Central memory CD4-positive, alpha-beta T cell (primary cell): Measurements from ENCODE around the gene CNPY4.
A peak's percentile ranks its signal among the peaks of the same experiment; 100 is the strongest.

Experiments
- DNase-seq: peaks from one replicate; pipeline ENCODE4 v3.0.0; 2022
- total RNA-seq, 3 experiments: gene quantifications; one replicate each; lab custom pipeline; 2026; lab: John Stamatoyannopoulos, UW

The CNPY4 gene, protein sequence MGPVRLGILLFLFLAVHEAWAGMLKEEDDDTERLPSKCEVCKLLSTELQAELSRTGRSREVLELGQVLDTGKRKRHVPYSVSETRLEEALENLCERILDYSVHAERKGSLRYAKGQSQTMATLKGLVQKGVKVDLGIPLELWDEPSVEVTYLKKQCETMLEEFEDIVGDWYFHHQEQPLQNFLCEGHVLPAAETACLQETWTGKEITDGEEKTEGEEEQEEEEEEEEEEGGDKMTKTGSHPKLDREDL
- 5.7 to 81.5 (median 33.2) reads per million in 3 experiments for total RNA-seq

DNA sequence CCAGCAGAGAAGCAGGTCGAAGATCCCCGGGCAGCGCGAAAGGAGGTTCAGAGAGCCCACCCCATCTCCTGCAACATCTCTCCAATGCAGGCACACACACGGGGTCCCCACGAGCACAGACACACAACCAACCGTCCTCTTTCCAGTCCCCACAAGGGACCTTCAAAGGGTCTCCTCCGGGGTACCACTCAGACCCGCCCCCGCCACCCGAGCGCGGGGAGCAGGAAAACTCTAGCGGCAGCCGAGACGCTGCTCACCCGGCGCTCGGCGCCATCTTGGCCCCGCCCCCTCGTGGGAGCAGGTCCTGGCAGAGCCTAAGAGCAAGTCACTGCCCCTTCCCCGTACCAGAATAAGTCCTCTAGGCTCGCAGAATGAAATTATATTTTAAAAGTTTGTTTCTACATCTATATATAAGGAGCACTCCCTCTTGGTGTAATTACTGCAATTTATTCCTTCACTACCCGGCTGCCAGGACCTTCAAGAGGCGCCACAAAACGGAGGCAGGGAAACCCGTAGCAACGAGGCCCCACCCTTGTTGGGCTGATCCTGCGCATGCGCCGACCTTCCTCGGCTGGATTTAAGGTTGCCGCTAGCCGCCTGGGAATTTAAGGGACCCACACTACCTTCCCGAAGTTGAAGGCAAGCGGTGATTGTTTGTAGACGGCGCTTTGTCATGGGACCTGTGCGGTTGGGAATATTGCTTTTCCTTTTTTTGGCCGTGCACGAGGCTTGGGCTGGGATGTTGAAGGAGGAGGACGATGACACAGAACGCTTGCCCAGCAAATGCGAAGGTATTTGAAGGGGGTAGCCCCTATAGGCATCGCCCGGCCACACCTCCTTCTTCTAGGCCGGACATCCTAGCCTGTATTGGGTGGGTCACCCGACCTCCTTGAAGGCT lies at the start of gene CNPY4, which contains the start of gene TAF6:
Gene CNPY4 (plus strand): TSS at position 563 of the 898 bp plus-strand sequence. CDS start 111 bp downstream, at position 674.
Gene TAF6 (minus strand): TSS at position 287 of the 898 bp plus-strand sequence. CDS start 5,149 bp downstream, outside the sequence.
- peak; percentile 94 for DNase-seq

DNA sequence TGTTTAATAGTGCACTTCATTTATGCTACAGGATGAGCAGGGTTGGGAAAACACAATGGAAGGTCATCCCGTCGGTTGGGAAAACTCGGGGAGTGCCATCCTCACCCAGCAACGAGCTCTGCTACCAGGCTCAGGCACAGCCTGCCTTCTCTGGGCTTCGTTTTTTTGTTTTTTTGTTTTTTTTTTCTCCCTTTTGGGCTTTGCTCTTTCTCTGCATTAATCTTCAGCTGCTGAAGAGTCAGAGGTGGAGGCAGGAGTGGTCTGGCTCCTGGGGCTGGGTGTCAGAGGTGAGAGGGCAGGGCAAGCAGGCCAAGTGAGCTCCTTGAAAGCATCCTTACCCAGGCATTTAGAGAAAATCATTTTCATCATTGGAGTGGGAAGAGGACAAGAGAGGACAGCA lies 49.4 kb upstream of the CNPY4 start:
- DNase-seq = no peak

DNA sequence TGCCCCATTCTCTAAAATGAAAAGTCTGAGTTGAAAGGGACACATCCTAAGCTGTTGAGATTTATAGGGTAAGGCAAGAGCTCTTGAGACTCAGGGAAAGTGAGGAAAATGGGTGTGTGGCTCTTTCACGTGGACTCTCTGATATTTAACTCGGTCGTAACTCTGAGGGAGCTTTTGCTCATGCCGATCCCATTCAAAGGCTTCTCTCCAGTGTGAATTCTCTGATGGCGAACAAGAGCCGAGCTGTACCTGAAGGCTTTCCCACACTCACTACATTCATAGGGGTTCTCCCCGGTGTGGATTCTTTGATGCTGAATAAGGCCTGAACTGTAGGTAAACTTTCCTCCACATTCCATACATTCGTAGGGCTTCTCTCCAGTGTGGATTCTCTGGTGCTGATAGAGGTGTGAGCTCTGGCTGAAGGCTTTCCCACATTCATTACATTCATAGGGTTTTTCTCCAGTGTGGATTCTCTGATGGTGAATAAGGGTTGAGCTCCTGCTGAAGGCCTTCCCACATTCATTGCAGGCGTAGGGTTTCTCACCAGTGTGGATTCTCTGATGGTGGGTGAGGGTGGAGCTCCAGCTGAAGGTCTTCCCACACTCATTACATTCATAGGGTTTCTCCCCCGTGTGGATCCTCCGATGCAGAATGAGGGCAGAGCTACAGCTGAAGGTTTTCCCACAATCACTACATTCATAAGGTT lies 48.3 kb upstream of the CNPY4 start:
- no peak for DNase-seq

DNA sequence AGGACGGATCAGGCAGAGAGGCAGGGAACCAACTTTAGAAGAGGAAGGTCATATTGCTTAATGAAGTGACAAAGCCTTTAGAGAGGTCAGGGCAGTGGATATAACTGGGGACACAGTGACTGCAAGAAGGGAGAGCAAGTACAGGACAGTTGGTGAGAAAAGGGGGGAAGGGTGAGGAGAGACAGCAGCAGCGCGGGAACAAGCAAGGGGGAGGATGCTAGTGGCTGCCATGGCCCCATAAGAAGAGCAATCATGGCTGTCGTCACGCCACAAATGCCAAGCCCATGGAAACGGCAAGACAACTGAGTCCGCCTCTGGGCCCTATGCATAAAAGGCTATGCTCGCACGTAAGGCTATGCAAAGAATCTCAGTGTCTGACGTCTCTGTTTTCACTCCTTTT lies 47.0 kb upstream of the CNPY4 start:
- DNase-seq = no peak

DNA sequence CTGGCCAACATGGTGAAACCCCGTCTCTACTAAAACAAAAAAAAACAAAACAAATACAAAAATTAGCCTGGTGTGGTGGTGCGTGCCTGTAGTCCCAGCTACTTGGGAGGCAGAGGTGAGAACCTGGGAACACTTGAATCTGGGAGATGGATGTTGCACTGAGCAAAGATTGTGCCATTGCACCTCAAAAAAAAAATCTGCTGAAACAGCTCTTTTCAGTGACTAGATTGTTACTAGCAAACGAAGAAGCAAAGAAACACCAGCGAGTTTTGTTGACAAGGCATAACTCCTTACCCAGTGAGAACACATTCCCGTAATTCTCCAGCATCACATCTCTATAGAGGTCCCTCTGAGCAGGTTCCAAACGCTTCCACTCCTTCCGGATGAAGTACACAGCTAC lies 44.6 kb upstream of the CNPY4 start:
- no peak for DNase-seq

DNA sequence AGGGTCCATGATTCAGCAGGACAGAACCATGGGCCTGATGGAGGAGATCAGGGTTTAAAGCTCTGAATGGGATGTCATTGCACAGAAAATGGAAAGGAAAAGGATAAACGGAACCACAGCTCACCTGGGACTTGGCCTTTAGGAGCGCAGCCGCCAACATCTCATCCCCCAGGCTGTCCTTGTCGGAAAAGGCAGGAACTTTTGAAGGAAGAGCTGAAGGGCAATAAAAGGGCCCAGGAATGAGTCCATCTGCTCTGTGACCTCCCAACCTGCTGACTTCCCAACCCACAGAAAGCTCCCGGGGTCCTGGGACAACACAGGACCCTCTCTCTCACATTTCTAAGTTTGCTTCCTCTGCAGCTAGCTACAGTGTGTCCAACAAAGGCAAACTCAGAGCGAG lies 44.0 kb upstream of the CNPY4 start:
- no peak for DNase-seq

DNA sequence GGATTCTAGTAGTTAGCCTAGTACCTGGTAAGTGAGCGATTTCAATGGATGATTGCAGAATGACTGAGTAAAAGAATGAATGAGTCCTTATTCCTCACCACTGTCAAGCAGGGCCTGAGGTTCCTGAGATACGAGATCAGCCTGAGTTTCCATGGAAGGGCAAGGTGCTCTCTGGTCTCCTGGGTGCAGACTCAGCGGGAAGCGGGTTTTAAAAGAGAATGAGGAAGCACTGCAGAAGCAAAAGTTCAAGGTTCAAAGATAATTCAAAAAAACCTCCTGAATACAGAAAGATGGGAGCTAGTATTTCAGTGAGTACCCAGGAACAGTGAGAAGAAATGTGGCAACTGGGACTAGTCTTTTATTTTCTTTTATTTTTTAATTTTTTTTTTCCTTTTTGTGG lies 42.2 kb upstream of the CNPY4 start:
- DNase-seq = no peak

DNA sequence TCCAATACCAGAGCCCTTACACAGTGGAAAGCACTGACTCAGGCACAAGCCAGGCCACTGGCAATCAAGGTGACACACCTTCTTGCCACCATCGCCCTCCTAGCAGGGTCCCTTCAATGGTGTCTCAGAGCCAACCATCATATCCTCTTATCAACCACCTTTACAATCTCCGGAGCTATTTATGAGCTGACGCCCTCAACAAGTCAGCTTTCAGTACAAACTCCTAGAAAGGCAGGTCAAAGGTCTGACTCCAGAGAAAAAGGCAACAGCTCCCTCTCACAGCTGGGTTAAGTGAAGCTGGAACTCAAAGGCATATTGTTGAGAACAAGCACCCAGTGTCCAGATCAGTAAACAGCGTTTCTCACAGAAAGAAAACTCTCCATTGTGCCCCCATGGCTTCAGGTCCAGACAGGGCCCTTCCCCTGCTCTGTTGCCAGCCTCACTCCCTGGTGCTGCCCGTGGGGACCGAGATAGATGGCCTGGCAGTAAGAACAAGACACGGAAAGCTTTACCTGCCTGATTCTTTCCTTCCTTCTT lies 40.3 kb upstream of the CNPY4 start:
- no peak for DNase-seq

DNA sequence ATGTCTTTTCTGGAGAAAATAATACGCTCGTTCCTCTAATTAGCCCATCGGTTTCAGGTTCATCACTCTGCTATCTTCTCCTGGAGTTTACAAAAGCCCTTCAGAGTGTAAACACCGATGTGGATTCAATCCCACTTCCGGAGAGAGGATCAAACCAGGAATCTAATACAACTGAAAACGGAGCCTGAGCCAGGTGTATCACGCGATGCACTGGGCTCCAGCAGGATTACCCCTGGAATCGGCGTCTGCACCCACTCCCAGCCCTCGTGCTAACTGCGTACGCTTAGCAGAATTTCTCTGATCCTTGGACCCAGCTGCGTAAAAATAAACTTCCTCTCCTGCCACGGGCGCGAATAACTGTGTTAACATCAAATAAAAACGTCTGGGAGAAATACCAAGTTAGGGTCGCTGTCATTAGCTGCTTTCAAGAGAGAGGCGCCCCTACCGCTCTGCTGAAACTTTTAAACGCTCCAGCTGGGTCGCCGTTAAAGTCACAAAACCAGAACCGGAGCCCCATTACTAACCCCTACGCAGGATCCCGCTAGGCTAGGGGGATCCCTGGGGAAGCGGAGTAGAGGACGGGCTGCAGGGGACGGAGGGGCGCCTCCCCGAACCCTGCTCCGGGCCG lies 38.4 kb upstream of the CNPY4 start:
- no peak for DNase-seq

DNA sequence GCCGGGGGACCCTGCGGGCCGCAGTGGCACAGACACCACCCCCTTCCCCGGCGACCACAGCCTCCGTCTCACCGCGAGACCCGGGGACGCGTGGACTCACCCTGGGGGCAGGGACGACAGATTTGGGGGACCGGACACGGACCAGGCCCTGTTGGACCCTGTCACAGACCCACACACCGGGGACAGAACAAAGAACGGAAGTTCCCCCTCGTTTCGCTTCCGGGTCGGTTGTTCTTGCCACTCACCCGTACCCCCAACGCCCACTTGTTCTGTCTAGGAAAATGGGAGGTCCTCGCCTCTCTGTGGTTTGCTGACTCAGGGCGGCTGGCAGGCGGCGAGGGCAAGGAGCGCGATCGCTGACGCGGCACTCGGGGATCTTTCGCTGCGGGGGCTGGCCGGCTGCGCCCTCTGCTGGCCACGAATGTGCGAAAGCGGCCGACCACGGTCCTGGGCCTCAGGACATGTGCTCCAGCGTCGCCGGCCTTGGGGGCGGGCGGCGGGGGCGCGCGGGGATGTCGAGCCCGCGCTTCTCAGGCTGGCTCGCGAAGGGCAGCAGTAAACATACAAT lies 37.8 kb upstream of the CNPY4 start, which contains the start of gene ZNF3:
Gene ZNF3 (minus strand): TSS at position 189 of the 568 bp plus-strand sequence. CDS start 4,366 bp downstream, outside the sequence.
- peak; percentile 98 for DNase-seq

DNA sequence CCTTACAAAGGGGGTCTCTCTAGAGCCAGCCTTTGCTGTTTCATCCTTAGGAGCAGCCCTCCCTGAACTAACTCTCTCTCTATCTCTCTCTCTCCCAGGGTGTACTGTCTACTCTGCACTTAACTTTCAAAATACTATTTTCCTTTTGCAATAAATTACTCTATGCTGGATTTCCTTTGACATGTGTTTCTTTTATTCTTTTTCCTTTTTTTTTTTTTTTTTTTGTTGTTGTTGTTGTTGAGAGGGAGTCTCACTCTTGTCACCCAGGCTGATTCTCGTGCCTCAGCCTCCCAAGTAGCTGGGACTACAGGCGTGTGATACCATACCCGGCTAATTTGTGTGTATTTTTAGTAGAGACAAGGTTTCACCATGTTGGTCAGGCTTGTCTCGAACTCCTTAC lies 36.5 kb upstream of the CNPY4 start:
- DNase-seq = no peak

DNA sequence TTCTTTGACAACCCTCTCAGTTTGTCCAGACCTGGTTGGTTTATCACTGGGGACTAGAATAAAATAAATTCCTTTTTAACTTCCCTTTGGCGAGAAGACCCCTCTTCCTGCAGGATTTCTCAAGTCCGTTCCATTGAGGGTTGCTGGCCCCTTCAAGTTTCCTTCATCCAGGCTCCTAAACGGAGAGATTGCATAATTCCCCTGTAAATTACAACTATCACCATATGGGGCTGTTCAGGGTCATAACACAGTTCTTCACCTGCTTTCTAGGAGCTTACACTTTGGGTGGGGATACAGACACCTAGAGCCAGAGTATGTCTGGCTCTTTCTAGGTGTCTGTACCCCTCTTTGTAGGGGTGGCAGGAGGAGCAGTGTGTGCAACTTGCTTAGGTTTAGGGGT lies 33.9 kb upstream of the CNPY4 start:
- DNase-seq = no peak

DNA sequence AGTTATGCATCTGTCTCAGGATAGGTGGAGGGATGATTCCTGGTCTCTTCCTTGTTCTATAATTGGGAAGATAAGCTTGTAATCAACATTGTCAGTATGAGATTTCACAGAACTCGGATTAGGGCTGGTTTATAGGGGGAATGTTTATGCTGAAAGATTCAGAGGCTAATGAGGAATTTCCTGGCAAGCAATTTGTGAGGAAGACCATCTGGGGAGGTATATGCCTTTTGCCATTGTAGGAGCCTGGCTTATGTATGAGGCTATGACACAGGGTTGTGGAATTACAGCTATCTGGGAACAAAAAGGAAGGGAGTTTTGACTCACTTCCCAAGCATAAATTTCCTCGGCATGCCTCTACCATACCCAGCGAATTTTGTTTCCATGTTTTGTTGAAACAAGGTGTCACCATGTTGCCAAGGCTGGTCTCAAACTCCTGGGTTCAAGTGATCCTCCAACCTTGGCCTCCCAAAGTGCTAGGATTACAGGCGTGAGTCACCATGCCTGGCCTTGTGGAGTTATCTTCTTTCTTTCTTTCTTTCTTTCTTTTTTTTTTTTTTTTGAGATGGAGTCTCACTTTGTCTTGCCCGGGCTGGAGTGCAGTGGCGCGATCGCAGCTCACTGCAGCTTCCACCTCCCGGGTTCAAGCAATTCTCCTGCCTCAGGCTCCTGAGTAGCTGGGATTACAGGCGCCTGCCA lies 32.2 kb upstream of the CNPY4 start:
- no peak for DNase-seq

DNA sequence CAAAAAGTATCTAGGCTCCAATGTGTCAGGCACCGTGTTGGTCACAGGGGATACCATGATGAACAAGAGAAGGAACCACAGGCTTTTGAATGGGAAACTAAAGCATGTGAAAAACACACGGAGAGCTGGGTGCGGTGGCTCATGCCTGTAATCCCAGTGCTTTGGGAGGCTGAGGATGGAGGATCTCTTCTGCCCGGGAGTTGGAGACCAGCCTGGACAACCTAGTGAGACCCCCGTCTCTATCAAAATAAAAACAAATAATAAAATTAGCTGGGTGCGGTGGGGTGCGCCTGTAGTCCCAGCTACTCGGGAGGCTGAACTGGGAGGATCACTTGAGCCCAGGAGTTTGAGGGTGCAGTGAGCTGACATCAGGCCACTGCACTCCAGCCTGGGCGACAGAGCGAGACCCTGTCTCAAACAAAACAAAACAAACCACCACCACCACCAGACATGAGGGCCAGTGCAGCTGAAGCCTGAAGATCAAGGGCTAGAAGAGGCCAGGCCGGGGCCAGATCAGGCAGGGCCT lies 31.3 kb upstream of the CNPY4 start:
- no peak for DNase-seq

DNA sequence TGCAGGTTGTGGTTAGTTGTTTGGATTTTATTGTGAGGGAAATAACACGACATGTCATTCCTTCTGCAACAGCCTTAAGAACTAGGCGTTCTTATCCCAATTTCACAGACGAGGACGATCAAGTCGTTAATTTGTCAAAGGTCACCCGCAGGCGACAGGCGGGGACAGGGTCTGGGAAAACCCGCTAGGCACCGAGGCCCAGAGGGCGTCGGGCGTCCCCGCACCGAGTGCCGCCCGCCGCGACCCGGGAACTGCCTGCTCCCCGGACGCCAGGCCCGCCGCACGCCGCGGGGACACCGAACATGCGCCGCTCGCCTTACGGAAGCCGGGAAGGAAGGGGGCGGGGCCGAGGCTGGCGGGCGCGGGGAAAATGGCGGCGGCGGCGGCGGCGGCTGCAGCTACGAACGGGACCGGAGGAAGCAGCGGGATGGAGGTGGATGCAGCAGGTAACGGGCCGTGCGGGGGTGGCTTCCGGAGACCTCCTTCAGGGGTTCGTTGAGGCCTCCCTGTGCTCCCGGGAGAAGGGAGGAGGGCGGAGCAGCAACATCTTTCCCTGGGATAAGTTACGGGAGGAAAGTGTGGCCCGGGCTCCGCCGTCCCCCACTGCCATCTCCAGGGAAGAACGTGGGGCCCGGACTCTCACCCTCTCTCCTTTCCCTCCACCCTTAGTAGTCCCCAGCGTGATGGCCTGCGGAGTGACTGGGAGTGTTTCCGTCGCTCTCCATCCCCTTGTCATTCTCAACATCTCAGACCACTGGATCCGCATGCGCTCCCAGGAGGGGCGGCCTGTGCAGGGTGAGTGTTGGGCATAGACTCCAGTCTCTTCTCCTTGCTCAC lies 30.6 kb upstream of the CNPY4 start, which contains the start of gene COPS6:
Gene COPS6 (plus strand): TSS at position 349 of the 837 bp plus-strand sequence. CDS start 22 bp downstream, at position 371.
- peak; percentile 84 for DNase-seq

DNA sequence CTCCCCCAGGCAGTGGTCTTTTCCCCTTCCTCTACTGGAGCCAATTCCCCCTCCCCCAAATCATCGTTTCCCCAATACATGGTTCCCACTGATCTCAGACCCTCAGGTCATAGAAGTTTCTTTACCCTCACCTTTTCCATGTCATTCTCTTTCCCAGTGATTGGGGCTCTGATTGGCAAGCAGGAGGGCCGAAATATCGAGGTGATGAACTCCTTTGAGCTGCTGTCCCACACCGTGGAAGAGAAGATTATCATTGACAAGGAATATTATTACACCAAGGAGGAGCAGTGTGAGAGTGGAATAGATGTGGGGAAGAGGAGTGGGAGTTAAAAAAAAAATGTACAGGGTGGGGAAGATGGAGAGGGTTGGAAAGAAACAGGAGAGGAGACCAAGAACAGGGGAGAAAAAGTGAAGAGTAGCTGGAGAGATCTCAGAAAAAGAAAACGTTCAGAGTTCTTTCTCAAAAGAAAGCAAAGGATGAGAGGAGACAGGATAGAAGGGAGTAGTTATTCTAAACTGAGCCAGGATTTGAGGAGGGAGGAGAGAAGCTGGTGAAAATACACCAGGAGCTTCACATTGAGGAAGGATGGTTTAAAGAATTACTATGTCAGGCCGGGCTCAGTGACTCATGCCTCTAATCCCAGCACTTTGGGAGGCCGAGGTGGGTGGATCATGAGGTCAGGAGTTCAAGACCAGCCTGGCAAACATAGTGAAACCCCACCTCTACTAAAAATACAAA lies 29.8 kb upstream of the CNPY4 start:
- no peak for DNase-seq

DNA sequence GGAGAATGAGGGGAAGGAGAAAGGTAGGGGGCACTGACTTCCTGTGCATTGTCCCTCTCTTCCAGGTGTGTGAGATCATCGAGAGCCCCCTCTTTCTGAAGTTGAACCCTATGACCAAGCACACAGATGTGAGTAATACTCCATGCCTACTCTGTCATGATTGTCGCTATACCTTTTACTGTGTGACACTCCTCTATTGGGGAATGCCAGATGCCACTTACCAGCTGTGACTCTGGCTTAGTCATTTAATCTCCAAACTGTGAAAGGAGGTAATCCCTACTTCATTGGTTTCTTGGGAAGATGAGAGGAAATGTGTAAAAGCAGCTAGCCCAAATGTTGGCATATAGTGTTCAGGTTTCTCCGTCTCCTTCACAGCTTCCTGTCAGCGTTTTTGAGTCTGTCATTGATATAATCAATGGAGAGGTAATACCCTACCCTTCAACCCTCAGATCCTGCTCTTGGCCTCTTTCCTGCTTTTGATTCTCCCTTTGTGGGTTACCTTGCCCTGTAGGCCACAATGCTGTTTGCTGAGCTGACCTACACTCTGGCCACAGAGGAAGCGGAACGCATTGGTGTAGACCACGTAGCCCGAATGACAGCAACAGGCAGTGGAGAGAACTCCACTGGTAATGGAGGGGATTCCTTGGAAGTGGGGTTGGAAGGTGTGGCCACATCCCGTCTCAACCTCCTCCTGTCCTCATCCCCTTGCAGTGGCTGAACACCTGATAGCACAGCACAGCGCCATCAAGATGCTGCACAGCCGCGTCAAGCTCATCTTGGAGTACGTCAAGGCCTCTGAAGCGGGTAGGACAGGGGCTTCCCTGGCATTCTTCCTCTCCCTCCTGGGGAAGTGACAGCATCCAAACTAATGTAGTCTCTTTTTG lies 28.7 kb upstream of the CNPY4 start:
- DNase-seq = no peak
